Activated CD4-positive, alpha-beta T cell treated with anti-CD3 and anti-CD28 coated beads, Interleukin-2, amount 50 U/mL, for 1 hour (primary cell): ENCODE data around the gene ARHGDIB.

Experiments used
- DNase-seq: peaks from one replicate; pipeline ENCODE4 v3.0.0-alpha.2; 2020

The ARHGDIB gene

GRCh38 chr12:14961466-14962152 lies at the start of gene ARHGDIB:
Gene ARHGDIB (minus strand): TSS chr12:14961601. CDS start chr12:14950712, 10,889 bp downstream.
- DNase-seq = peak; percentile 76

- DNase-seq = no peak
Measured at GRCh38 chr12:15011162-15011561, 49.8 kb upstream of the ARHGDIB start.

- DNase-seq = no peak
Measured at GRCh38 chr12:15007551-15007950, 46.1 kb upstream of the ARHGDIB start.

- no peak for DNase-seq
Measured at GRCh38 chr12:15005064-15005463, 43.7 kb upstream of the ARHGDIB start.

- no peak for DNase-seq
Measured at GRCh38 chr12:15004421-15004820, 43.0 kb upstream of the ARHGDIB start.

- DNase-seq = no peak
Measured at GRCh38 chr12:15001733-15002382, 40.5 kb upstream of the ARHGDIB start.

GRCh38 chr12:15000575-15000974 lies 39.2 kb upstream of the ARHGDIB start:
- no peak for DNase-seq

- no peak for DNase-seq
Measured at GRCh38 chr12:14999695-15000365, 38.4 kb upstream of the ARHGDIB start.

- no peak for DNase-seq
Measured at GRCh38 chr12:14999021-14999694, 37.8 kb upstream of the ARHGDIB start.

- DNase-seq = no peak
Measured at GRCh38 chr12:14997998-14998397, 36.6 kb upstream of the ARHGDIB start.

GRCh38 chr12:14995583-14996425 lies 34.4 kb upstream of the ARHGDIB start:
- DNase-seq = no peak

- no peak for DNase-seq
Measured at GRCh38 chr12:14994610-14995009, 33.2 kb upstream of the ARHGDIB start.

- no peak for DNase-seq
Measured at GRCh38 chr12:14993537-14994266, 32.3 kb upstream of the ARHGDIB start.

- DNase-seq = no peak
Measured at GRCh38 chr12:14993117-14993516, 31.7 kb upstream of the ARHGDIB start.

GRCh38 chr12:14992673-14993072 lies 31.3 kb upstream of the ARHGDIB start:
- no peak for DNase-seq

GRCh38 chr12:14991069-14991468 lies 29.7 kb upstream of the ARHGDIB start:
- DNase-seq = no peak

GRCh38 chr12:14989790-14990189 lies 28.4 kb upstream of the ARHGDIB start:
- DNase-seq = no peak

GRCh38 chr12:14988035-14988434 lies 26.6 kb upstream of the ARHGDIB start:
- no peak for DNase-seq

GRCh38 chr12:14986449-14986848 lies 25.0 kb upstream of the ARHGDIB start:
- no peak for DNase-seq

- DNase-seq = no peak
Measured at GRCh38 chr12:14984766-14985285, 23.4 kb upstream of the ARHGDIB start.

- no peak for DNase-seq
Measured at GRCh38 chr12:14984036-14984435, 22.6 kb upstream of the ARHGDIB start.

- no peak for DNase-seq
Measured at GRCh38 chr12:14982991-14983390, 21.6 kb upstream of the ARHGDIB start.
